ENCODE data around the gene PCBP3.

Gene PCBP3

GRCh38 chr21:45791562-45792418 is 148.3 kb downstream of the PCBP3 start:
- TF ChIP-seq POLR2AphosphoS5 (IDR thresholded peaks at IDR 0.05; ENCODE audit: low read depth) (no peak), CTCF (IDR thresholded peaks at IDR 0.05; ENCODE audit: insufficient read depth, low read length) (no peak), SPI1 (IDR thresholded peaks at IDR 0.05; ENCODE audit: borderline replicate concordance, low read depth) (no peak), GABPA (IDR thresholded peaks at IDR 0.05; ENCODE audit: low read depth) (no peak)
- TF ChIP-seq, protein P1, sequence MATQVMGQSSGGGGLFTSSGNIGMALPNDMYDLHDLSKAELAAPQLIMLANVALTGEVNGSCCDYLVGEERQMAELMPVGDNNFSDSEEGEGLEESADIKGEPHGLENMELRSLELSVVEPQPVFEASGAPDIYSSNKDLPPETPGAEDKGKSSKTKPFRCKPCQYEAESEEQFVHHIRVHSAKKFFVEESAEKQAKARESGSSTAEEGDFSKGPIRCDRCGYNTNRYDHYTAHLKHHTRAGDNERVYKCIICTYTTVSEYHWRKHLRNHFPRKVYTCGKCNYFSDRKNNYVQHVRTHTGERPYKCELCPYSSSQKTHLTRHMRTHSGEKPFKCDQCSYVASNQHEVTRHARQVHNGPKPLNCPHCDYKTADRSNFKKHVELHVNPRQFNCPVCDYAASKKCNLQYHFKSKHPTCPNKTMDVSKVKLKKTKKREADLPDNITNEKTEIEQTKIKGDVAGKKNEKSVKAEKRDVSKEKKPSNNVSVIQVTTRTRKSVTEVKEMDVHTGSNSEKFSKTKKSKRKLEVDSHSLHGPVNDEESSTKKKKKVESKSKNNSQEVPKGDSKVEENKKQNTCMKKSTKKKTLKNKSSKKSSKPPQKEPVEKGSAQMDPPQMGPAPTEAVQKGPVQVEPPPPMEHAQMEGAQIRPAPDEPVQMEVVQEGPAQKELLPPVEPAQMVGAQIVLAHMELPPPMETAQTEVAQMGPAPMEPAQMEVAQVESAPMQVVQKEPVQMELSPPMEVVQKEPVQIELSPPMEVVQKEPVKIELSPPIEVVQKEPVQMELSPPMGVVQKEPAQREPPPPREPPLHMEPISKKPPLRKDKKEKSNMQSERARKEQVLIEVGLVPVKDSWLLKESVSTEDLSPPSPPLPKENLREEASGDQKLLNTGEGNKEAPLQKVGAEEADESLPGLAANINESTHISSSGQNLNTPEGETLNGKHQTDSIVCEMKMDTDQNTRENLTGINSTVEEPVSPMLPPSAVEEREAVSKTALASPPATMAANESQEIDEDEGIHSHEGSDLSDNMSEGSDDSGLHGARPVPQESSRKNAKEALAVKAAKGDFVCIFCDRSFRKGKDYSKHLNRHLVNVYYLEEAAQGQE (IDR thresholded peaks at IDR 0.05; ENCODE audit: insufficient replicate concordance, low read depth) = no peak
- DNase-seq (ENCODE audit: low read depth in 1 of 2, low spot score in 1 of 2) = no peak
- H3K27me3 ChIP-seq (ENCODE audit: insufficient read depth, poor library complexity, severe bottlenecking) = peaks cover 2% of the 10 kb centered on the region
- no peak overlapping the region for H3K27ac ChIP-seq (replicated peaks)
- no peak overlapping the region for H3K4me3 ChIP-seq (replicated peaks; ENCODE audit: insufficient read depth, low read length)

DNA sequence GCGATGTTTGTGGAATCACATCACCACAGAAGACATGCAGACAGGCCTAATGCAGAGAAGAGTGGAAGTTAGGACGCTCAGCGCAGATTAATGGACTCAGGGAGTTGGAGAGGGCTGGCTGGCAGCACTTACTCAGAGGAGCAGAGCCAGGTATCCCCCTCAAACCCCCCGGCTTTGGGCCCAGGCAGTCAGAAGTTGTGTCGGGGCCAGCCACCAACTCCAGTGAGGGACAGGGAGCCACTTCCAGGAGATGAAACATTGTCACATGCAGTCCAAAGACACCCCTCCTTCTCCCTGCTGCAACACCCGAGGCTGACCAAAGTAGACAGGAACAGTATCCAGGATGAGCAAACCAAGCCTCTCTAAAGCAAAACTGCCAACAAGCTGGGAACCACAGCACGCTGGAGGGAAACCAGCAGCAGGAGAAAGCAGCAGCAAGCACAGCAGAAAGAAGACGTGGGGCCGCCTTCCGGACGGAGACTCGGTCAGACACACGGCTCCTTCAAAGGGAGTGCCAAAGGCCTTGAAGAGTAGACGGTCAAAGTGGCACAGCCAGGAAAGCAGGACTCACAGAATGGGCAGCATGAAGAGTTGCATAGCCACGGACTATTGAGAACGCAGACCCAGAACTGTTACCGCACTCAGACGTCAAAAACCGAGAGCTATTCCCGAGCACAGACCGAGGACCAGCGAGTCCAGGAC is 149.3 kb downstream of the PCBP3 start:
- no peak for TF ChIP-seq CTCF (IDR thresholded peaks at IDR 0.05; ENCODE audit: insufficient read depth, low read length)
- no peak for TF ChIP-seq GABPA (IDR thresholded peaks at IDR 0.05; ENCODE audit: low read depth)
- TF ChIP-seq POLR2AphosphoS5 (IDR thresholded peaks at IDR 0.05; ENCODE audit: low read depth) = no peak
- no peak for TF ChIP-seq SPI1 (IDR thresholded peaks at IDR 0.05; ENCODE audit: borderline replicate concordance, low read depth)
- TF ChIP-seq, protein P1 (IDR thresholded peaks at IDR 0.05; ENCODE audit: insufficient replicate concordance, low read depth) = no peak
- no peak for DNase-seq (ENCODE audit: low read depth in 1 of 2, low spot score in 1 of 2)
- Histone ChIP-seq H3K27ac (replicated peaks) (no peak overlapping the region), H3K27me3 (ENCODE audit: insufficient read depth, poor library complexity, severe bottlenecking) (peaks cover 2% of the 10 kb centered on the region), H3K4me3 (replicated peaks; ENCODE audit: insufficient read depth, low read length) (no peak overlapping the region)

DNA sequence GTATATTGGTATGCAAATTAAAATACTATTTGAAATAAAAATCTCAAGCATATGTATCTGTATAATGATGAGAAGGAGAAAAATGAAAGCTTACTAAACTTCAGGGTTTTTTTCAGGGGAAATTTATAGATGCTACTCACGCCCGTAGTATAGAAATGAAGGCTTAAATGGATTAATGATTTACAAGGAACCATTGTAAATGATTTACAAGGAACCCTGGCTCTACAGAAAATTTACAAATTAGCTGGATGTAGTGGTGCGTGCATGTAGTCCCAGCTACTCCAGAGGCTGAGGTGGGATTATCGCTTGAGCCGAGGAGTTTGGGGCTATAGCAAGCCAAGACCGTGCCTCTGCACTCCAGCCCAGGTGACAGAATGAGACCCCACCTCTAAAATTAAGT is 150.5 kb downstream of the PCBP3 start:
- DNase-seq (ENCODE audit: low read depth in 1 of 2, low spot score in 1 of 2) = no peak
- no peak overlapping the region for H3K27ac ChIP-seq (replicated peaks)
- TF ChIP-seq, protein P1 (IDR thresholded peaks at IDR 0.05; ENCODE audit: insufficient replicate concordance, low read depth) = no peak
- TF ChIP-seq SPI1 (IDR thresholded peaks at IDR 0.05; ENCODE audit: borderline replicate concordance, low read depth) (no peak), GABPA (IDR thresholded peaks at IDR 0.05; ENCODE audit: low read depth) (no peak), CTCF (IDR thresholded peaks at IDR 0.05; ENCODE audit: insufficient read depth, low read length) (no peak), POLR2AphosphoS5 (IDR thresholded peaks at IDR 0.05; ENCODE audit: low read depth) (no peak)
- no peak overlapping the region for H3K4me3 ChIP-seq (replicated peaks; ENCODE audit: insufficient read depth, low read length)
- H3K27me3 ChIP-seq (ENCODE audit: insufficient read depth, poor library complexity, severe bottlenecking) = peaks cover 2% of the 10 kb centered on the region
